H9 (cell line): Measurements from ENCODE around the gene TP73. TPM values are rescaled to one million over a fixed set of nuclear protein-coding genes. Genes with fewer than 3 reads are reported as not detected.

Experiments
- DNase-seq: peaks from one replicate; pipeline ENCODE4 v3.0.0-alpha.2; 2017
- H2AFZ ChIP-seq: one replicate; pipeline ENCODE4 v1.6.1; 2013; ENCODE audit warnings: mild to moderate bottlenecking, low read length, control low read depth, moderate library complexity
- H2AK5ac ChIP-seq: 2 replicates; pipeline ENCODE4 v1.6.1; 2013; ENCODE audit warnings: low read length, control low read depth, mixed read lengths; ENCODE audit not compliant: insufficient read length
- H2BK120ac ChIP-seq: one replicate; pipeline ENCODE4 v1.6.1; 2013; ENCODE audit warnings: low read depth, mild to moderate bottlenecking, low read length, control low read depth, inconsistent platforms; ENCODE audit not compliant: poor library complexity, severe bottlenecking
- H2BK12ac ChIP-seq: 2 replicates; pipeline ENCODE4 v1.6.1; 2013; ENCODE audit warnings: low read length, control low read depth, mixed read lengths, low read depth; ENCODE audit not compliant: insufficient read length
- H2BK15ac ChIP-seq: 2 replicates; pipeline ENCODE4 v1.6.1; 2013; ENCODE audit warnings: low read depth, low read length, control low read depth
- H2BK20ac ChIP-seq: one replicate; pipeline ENCODE4 v1.6.1; 2013; ENCODE audit warnings: low read depth, mild to moderate bottlenecking, low read length, control low read depth, inconsistent platforms; ENCODE audit not compliant: poor library complexity, severe bottlenecking
- H2BK5ac ChIP-seq: 2 replicates; pipeline ENCODE4 v1.6.1; 2013; ENCODE audit warnings: low read length, control low read depth, mixed read lengths; ENCODE audit not compliant: insufficient read length
- H3K14ac ChIP-seq: 2 replicates; pipeline ENCODE4 v1.6.1; 2013; ENCODE audit warnings: low read length, control low read depth; ENCODE audit not compliant: insufficient read depth
- H3K18ac ChIP-seq: 2 replicates; pipeline ENCODE4 v1.6.1; 2013; ENCODE audit warnings: low read depth, mild to moderate bottlenecking, mixed read lengths, low read length, control low read depth; ENCODE audit not compliant: insufficient read length
- H3K23ac ChIP-seq: 2 replicates; pipeline ENCODE4 v1.6.1; 2013; ENCODE audit warnings: low read length, control low read depth, mixed read lengths, low read depth; ENCODE audit not compliant: insufficient read length
- H3K23me2 ChIP-seq: 2 replicates; pipeline ENCODE4 v1.6.1; 2013; ENCODE audit warnings: low read depth, mild to moderate bottlenecking, mixed read lengths, low read length, control low read depth; ENCODE audit not compliant: insufficient read length, poor library complexity, severe bottlenecking
- H3K27ac ChIP-seq: 2 replicates; pipeline ENCODE4 v1.5.1; 2013; ENCODE audit warnings: low read length, control low read depth, mixed read lengths, low read depth; ENCODE audit not compliant: insufficient read length
- H3K27me3 ChIP-seq: 2 replicates; pipeline ENCODE4 v1.6.1; 2013; ENCODE audit warnings: low read length, control low read depth, inconsistent platforms; ENCODE audit not compliant: insufficient read depth
- H3K4ac ChIP-seq: 2 replicates; pipeline ENCODE4 v1.6.1; 2013; ENCODE audit warnings: low read depth, mild to moderate bottlenecking, control low read depth, inconsistent platforms, low read length, moderate library complexity
- H3K4me1 ChIP-seq: 2 replicates; pipeline ENCODE4 v1.6.1; 2013; ENCODE audit warnings: low read length, control low read depth, inconsistent platforms; ENCODE audit not compliant: insufficient read depth
- H3K4me2 ChIP-seq: 2 replicates; pipeline ENCODE4 v1.6.1; 2013; ENCODE audit warnings: low read length, control low read depth, mixed read lengths; ENCODE audit not compliant: insufficient read length, insufficient read depth
- H3K56ac ChIP-seq: 2 replicates; pipeline ENCODE4 v1.6.1; 2013; ENCODE audit warnings: low read depth, mild to moderate bottlenecking, mixed read lengths, low read length, control low read depth; ENCODE audit not compliant: insufficient read length
- H3K79me1 ChIP-seq: 2 replicates; pipeline ENCODE4 v1.6.1; 2013; ENCODE audit warnings: low read depth, mild to moderate bottlenecking, moderate library complexity, low read length, control low read depth, inconsistent platforms; ENCODE audit not compliant: insufficient read depth, poor library complexity, severe bottlenecking
- H3K79me2 ChIP-seq: 2 replicates; pipeline ENCODE4 v1.6.1; 2013; ENCODE audit warnings: low read length, control low read depth, inconsistent platforms; ENCODE audit not compliant: insufficient read depth
- H3K9ac ChIP-seq: 2 replicates; pipeline ENCODE4 v1.6.1; 2013; ENCODE audit warnings: low read length, control low read depth, mixed read lengths; ENCODE audit not compliant: insufficient read length; ENCODE audit errors: extremely low read depth
- H3K9me3 ChIP-seq: one replicate; pipeline ENCODE4 v1.6.1; 2013; ENCODE audit warnings: low read depth, low read length, inconsistent platforms; ENCODE audit not compliant: control insufficient read depth
- H3T11ph ChIP-seq: one replicate; pipeline ENCODE4 v1.6.1; 2013; ENCODE audit warnings: mild to moderate bottlenecking, low read length, control low read depth, inconsistent platforms
- H4K20me1 ChIP-seq: one replicate; pipeline ENCODE4 v1.6.1; 2013; ENCODE audit not compliant: control insufficient read depth, insufficient read length, insufficient read depth
- H4K5ac ChIP-seq: 2 replicates; pipeline ENCODE4 v1.6.1; 2013; ENCODE audit warnings: low read depth, mild to moderate bottlenecking, mixed read lengths, low read length, control low read depth; ENCODE audit not compliant: insufficient read length
- H4K8ac ChIP-seq: replicated peaks from 2 replicates; pipeline ENCODE4 v1.6.1; 2013; ENCODE audit warnings: low read length, control low read depth, mixed read lengths, low read depth; ENCODE audit not compliant: insufficient read length
- H4K91ac ChIP-seq: 2 replicates; pipeline ENCODE4 v1.6.1; 2013; ENCODE audit warnings: low read depth, mild to moderate bottlenecking, moderate library complexity, mixed read lengths, low read length, control low read depth; ENCODE audit not compliant: insufficient read length
- H3K27ac Mint-ChIP-seq, 3 experiments: 2 replicates in 2 of 3; 3 replicates in 1 of 3; pipeline ENCODE4 v1.8.0; 2020 to 2021; ENCODE audit warnings: mixed read lengths in 3 of 3, mild to moderate bottlenecking in 1 of 3, moderate library complexity in 1 of 3
- H3K27me3 Mint-ChIP-seq: 2 replicates; pipeline ENCODE4 v1.8.0; 2021; ENCODE audit warnings: low read depth, mild to moderate bottlenecking, moderate library complexity, mixed read lengths
- H3K36me3 Mint-ChIP-seq, 3 experiments: 2 replicates in 2 of 3; 3 replicates in 1 of 3; pipeline ENCODE4 v1.8.0; 2020 to 2021; ENCODE audit warnings: low read depth in 3 of 3, mixed read lengths in 3 of 3; ENCODE audit not compliant: insufficient read depth in 1 of 3
- H3K4me1 Mint-ChIP-seq, 2 experiments: 2 replicates each; pipeline ENCODE4 v1.8.0; 2020; ENCODE audit warnings: mixed read lengths in 2 of 2
- H3K4me3 Mint-ChIP-seq, 2 experiments: 2 replicates in 1 of 2; 3 replicates in 1 of 2; pipeline ENCODE4 v1.8.0; 2020 to 2021; ENCODE audit warnings: mild to moderate bottlenecking in 2 of 2, mixed read lengths in 2 of 2, moderate library complexity in 1 of 2
- H3K9me3 Mint-ChIP-seq, 2 experiments: 2 replicates in 1 of 2; 3 replicates in 1 of 2; pipeline ENCODE4 v1.8.0; 2020; ENCODE audit warnings: mild to moderate bottlenecking in 2 of 2, mixed read lengths in 2 of 2, moderate library complexity in 1 of 2
- CTCF ChIP-seq: fragments of 200-600 bp; sonication (generic); conservative IDR thresholded peaks from 3 replicates; pipeline ENCODE4 v1.8.0; 2021; ENCODE audit warnings: antibody characterized with exemption, mild to moderate bottlenecking
- WGBS: extraction: QIAGEN DNeasy Blood & Tissue Kit; methylation state at CpG from one replicate; pipeline ENCODE4 v1.1.7; 2013; ENCODE audit warnings: missing lambda C conversion rate, low lambda C conversion rate, mixed read lengths; ENCODE audit not compliant: insufficient read length; ENCODE audit errors: extremely low coverage; 5-methylcytosine and 5-hydroxymethylcytosine counted together
- total RNA-seq: library from RNA; stranded (reverse); gene quantifications from 2 replicates; pipeline ENCODE4 v1.2.1, GENCODE V29; 2021

TP73 gene
- total RNA-seq, 1 experiment from 2014 or later = 4.7 TPM

DNA sequence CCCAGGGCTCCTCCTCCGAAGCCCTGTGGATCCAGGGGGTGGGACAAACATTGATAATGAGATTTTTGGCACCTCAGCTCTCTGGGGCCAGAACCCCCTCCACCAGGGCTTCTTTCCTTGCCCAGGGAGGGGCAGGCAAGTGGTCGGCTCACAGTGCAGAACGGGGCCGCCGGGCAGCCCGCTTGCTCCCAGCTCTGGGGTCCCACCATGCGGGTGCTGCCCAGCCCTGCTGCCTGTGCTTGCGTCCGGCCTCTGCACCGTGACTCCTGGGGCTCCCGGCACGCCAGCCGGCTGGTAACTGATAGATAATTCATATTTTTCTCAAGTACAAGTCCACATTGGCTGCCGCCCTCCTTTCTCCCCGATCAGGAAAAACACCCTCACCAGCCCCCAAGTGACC, 57.9 kb downstream of the TP73 start:
- Mint-ChIP-seq H3K4me1 (peaks cover 16 to 26% of the 10 kb centered on the region in 2 experiments), H3K9me3 (no peaks in the 10 kb centered on the region), H3K27me3 (peaks cover 13% of the 10 kb centered on the region), H3K4me3 (no peak overlapping the region), H3K27ac (no peak overlapping the region), H3K36me3 (no peaks in the 10 kb centered on the region)
- Histone ChIP-seq H2AK5ac (no peak overlapping the region), H3K27ac (no peak overlapping the region), H4K8ac (no peak overlapping the region), H2BK15ac (no peak overlapping the region), H3K79me2 (no peaks in the 10 kb centered on the region), H2BK5ac (no peak overlapping the region), H3K4ac (no peak overlapping the region), H4K91ac (no peak overlapping the region), H3K9ac (no peak overlapping the region), H3K56ac (no peak overlapping the region), H4K5ac (no peak overlapping the region), H2BK12ac (no peak overlapping the region), H3K27me3 (no peaks in the 10 kb centered on the region), H2BK120ac (no peak overlapping the region), H3K4me1 (no peaks in the 10 kb centered on the region), H2BK20ac (no peak overlapping the region), H3K79me1 (no peaks in the 10 kb centered on the region), H3K23ac (no peak overlapping the region), H3K18ac (no peak overlapping the region), H3K9me3 (no peaks in the 10 kb centered on the region), H4K20me1 (no peaks in the 10 kb centered on the region), H3T11ph (no peak overlapping the region), H3K23me2 (no peaks in the 10 kb centered on the region), H3K4me2 (no peak overlapping the region), H3K14ac (no peak overlapping the region; the same call in 1 of the 2 replicates), H2AFZ (no peak overlapping the region)
- no peak for DNase-seq
- WGBS = no CpG with 5 or more reads among the region's 15 CpGs
- TF ChIP-seq CTCF = no peak
